NB4 (cell line): ENCODE data around the gene GBP2.

Experiments
- DNase-seq: peaks from one replicate; pipeline ENCODE4 v3.0.0; 2010; ENCODE audit warnings: low read depth
- H3K4me3 ChIP-seq: one replicate; pipeline ENCODE4 v1.5.1; 2011; ENCODE audit warnings: mild to moderate bottlenecking, low read depth, low read length, moderate library complexity
- CTCF ChIP-seq: IDR thresholded peaks from one replicate; pipeline ENCODE4 v1.5.1; 2012; ENCODE audit warnings: low read depth, low read length
- MAX ChIP-seq: IDR thresholded peaks from 2 replicates; pipeline ENCODE4 v1.6.1; 2011; ENCODE audit warnings: low read depth, low read length
- MYC ChIP-seq: IDR thresholded peaks from 2 replicates; pipeline ENCODE4 v1.6.1; 2011; ENCODE audit warnings: low read depth, low read length
- POLR2A ChIP-seq: IDR thresholded peaks from 2 replicates; pipeline ENCODE4 v1.6.1; 2011; ENCODE audit warnings: mild to moderate bottlenecking; ENCODE audit not compliant: insufficient read length; ENCODE audit errors: extremely low read depth

The GBP2 gene

GRCh38 chr1:89125913-89126580, at the start of gene GBP2:
Gene GBP2, minus strand, starts transcription at chr1:89126114. Its CDS starts 4,148 bp downstream, at chr1:89121966.
- DNase-seq, result peak; percentile 84
- TF ChIP-seq POLR2A (no peak), MAX (no peak; the same call in 1 of the 2 replicates), MYC (no peak), CTCF (no peak)
- H3K4me3 ChIP-seq, result peak within 1 kb of the TSS; percentile 69

- no peak for DNase-seq
- no peak overlapping the region for H3K4me3 ChIP-seq
- TF ChIP-seq MYC, result no peak
- TF ChIP-seq CTCF, result no peak
- TF ChIP-seq MAX, result no peak
These were observed 48.6 kb upstream of the GBP2 start for GRCh38 chr1:89174491-89174890.

GRCh38 chr1:89172468-89173143, 46.7 kb upstream of the GBP2 start:
- DNase-seq, result no peak
- TF ChIP-seq CTCF (no peak), MAX (no peak), MYC (no peak)
- no peak overlapping the region for H3K4me3 ChIP-seq

GRCh38 chr1:89171067-89171438, 45.1 kb upstream of the GBP2 start:
- TF ChIP-seq CTCF (no peak), POLR2A (no peak), MYC (no peak), MAX (no peak)
- no peak overlapping the region for H3K4me3 ChIP-seq
- DNase-seq, result peak; percentile 5

GRCh38 chr1:89170170-89171066, 44.5 kb upstream of the GBP2 start:
- DNase-seq, result peak; percentile 18
- no peak overlapping the region for H3K4me3 ChIP-seq
- TF ChIP-seq POLR2A (no peak), CTCF (no peak), MAX (no peak), MYC (no peak)
